Activated CD8-positive, alpha-beta memory T cell treated with anti-CD3 and anti-CD28 coated beads, Interleukin-2, amount 50 U/mL, for 1 hour (primary cell): ENCODE results near the gene SPATS2L.

Source experiments
- DNase-seq: peaks from one replicate; pipeline ENCODE4 v3.0.0-alpha.2; 2020; ENCODE audit errors: extremely low read depth

Gene SPATS2L

DNA sequence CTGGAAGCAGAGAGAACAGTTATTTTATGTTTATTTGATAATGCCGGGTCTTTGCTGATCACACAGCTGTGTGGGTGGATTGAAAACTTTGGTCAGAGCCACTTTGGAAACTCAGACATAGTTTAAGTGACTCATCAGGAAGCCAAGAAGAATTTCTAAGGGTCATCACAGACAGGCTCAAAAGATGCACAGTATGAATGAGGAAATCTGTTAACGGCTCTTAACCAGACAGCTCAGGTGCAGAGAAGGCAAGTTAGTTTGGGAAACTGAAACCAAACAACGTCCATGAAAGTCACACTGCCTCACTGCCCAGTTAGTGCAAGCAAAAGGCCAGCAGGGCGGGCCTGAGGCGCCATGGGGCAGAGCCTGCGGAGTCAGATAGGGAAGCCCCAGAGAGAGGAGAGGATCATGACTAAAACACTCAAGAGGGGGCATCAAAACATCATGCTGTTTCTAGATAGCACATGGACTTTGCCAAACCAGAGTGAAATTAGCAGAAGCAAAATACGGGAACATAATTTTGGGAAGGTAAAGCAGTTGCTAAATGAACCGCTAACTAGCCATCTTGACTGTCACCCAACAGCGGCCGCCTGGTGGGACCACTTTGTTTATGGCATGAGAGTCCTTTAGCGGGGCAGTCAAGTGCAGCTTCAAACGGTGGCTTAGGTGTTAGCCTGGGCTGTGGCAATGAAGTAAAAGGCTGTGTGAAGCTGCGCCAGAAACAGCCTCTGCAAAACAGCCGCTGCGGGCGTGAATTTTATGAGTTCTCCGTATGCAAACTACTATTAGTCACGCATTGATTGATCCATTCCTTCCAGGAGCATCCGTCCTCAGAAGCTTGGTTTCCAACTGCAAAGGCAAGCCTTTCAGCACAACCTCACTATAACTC is 102.2 kb downstream of the SPATS2L start:
- DNase-seq: no peak

- DNase-seq: no peak
Measured at GRCh38 chr2:200411831-200412230, 105.3 kb downstream of the SPATS2L start.

- DNase-seq: no peak
Measured at GRCh38 chr2:200414367-200414766, 107.9 kb downstream of the SPATS2L start.

GRCh38 chr2:200415455-200415854 is 109.0 kb downstream of the SPATS2L start:
- DNase-seq: no peak

GRCh38 chr2:200416878-200417277 is 110.4 kb downstream of the SPATS2L start:
- DNase-seq: no peak

DNA sequence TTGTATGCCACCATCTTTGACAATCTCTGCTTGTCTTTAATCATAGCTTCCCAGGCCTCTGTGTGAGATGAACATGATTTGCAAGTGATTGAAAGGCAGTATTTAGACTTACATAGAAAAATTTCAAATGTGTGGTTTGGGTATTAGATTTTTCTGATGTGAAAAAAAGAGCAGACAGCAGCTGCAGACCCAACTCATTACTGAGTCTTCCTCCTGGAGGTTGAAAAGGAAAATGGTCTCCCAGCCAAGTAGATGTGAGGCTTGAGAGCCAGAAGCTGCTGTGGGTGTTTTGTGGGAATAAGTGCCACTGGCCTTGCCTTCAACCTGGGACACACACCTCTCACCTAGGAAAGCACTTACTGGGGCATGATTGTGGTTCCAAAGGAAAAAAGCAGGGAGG is 110.9 kb downstream of the SPATS2L start:
- DNase-seq: no peak

GRCh38 chr2:200418399-200418798 is 111.9 kb downstream of the SPATS2L start:
- no peak for DNase-seq

GRCh38 chr2:200419325-200419724 is 112.8 kb downstream of the SPATS2L start:
- DNase-seq: no peak

DNA sequence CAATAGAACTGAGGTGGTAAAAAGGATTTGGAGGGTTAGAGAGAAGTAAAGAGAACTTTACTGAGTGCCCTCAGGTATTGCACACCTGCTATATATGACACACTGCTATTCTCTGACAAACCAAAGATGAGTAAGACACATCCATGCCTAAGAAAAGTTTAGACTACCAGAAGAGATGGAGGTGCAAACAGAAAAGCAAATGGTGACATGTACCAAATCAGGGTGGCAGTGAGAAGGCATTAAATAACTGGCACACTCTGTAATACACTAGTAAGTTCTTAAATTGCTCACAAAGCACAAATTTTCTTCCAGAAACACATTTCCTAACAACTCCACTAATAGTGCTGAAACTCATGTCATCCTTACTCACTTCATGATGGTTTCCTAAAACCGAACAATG is 114.8 kb downstream of the SPATS2L start:
- DNase-seq: no peak

DNA sequence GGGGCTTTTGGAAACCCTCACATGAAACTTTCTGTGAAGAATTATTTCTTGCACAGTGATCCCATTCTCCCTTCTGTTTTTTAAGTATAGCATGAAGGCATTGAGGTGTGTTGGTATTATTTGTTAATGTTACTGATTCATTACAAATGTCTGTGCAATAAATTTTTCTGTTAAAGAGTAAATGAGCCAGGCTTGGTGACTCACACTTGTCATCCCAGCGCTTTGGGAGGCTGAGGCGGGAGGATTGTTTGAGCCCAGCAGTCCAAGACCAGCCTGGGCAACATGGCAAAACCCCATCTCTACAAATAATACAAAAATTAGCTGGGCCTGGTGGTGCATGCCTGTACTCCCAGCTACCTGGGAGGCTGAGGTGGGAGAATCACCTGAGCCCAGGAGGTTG is 115.6 kb downstream of the SPATS2L start:
- DNase-seq: no peak

GRCh38 chr2:200422532-200423261 is 116.2 kb downstream of the SPATS2L start:
- no peak for DNase-seq

GRCh38 chr2:200423541-200423940 is 117.0 kb downstream of the SPATS2L start:
- DNase-seq: no peak

- no peak for DNase-seq
Measured at GRCh38 chr2:200425026-200425821, 118.7 kb downstream of the SPATS2L start.

GRCh38 chr2:200426754-200427153 is 120.3 kb downstream of the SPATS2L start:
- DNase-seq: no peak

DNA sequence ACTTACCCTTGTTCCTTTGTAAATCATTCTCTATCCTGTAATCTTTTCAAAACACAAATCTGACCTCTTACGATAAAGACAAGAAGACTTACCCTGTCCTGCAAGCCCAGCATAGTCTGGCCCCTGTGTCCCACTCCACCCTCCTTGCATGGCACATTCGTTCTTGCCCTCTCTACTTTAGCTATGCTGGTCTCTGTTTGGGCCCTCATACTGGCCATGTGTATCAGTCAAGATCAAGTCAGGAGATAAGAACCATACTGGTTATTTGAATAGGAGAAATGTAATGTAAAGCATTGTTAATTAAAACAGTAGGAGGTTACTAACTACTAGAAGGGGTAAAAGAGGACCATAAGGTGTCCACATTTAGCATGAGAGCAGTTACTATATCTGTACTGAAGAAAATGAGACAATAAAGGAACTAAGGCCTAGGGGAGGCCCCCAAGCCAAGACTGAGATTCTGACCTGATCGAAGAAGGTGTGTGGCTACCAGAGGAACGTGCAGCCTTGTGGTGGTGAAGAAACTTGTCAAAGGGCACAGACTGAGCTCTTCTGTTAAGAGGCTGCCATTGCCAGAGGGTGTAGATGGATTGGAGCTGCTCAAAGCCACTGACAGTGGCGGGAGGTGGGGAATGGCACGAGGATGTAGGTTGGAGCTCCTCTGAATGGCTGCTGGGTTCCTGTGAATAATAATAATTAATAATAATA is 122.6 kb downstream of the SPATS2L start:
- DNase-seq: no peak

DNA sequence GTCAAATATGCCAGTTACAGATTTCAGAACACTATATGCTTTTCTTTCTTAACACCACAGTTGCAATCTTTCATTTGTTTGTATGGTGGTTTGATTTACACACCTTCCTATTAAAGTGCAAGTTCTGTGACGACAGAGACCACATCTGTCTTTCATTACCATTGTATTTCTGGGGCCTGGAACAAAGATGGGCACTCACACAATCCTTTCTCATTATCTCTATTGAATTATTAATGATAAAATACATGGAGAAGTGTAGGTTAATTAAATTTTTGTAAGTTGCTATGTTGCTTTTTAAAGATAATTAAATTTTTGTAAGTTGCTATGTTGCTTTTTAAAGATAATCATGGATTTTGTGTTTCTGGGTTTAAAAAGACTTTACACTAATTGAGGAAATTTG is 123.5 kb downstream of the SPATS2L start:
- no peak for DNase-seq

DNA sequence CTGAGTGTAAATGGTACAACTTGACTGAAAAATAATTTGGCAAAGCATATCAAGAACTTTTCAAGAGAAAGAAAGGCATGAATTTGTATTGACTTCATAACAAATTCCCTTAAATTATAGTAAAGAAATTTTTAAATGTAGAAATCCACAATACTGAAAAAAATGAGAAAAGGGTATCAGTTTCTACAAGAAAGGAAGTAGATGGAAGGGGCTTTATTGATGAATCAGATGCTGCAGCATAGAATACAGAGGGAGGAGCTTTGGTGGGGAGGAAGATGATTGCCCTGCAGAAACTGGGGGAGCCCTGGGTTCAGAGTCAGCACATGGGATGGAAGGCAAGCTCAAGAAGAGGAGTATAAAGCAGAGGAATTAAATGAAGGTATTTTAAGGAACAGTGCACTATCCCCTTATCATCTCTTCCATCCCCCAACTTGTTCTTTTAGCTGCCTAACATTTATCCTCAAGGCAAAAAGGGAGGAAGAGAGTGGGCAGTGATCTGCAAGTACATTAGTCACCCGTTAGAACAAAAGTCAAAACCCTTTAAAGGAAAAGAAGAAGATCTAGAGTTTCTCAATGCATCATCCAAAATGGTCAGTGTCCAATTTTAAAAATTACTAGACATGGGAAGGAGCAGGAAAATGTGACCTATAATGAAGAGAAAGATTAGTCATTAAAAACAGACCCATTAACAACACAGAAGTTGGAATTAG is 125.7 kb downstream of the SPATS2L start:
- DNase-seq: no peak

- no peak for DNase-seq
Measured at GRCh38 chr2:200435379-200435778, 128.9 kb downstream of the SPATS2L start.

- no peak for DNase-seq
Measured at GRCh38 chr2:200438251-200438650, 131.8 kb downstream of the SPATS2L start.

DNA sequence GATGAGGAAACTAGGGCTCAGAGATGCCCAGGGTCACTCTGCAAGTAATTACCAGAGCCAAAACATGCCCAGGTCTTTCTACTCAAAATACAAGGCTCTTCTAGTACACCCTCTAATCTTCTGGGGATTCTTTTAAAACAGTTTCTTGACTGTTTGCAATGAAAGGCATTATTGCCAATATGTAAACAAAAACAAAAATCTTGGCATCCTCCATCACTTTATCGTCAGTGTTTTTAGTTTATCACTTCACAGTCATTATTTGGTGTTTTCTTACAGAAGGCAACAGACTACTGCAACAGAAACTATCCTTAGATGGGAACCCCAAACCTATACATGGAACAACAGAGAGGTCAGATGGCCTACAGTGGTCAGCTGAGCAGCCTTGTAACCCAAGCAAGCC is 132.4 kb downstream of the SPATS2L start:
- no peak for DNase-seq

GRCh38 chr2:200439981-200440380 is 133.5 kb downstream of the SPATS2L start:
- DNase-seq: no peak
